Mucosa of gallbladder (tissue), 1 donor: Measurements from ENCODE around the gene MSH3. TPM values are rescaled to one million over a fixed set of nuclear protein-coding genes. Genes with fewer than 3 reads are reported as not detected.
"Not testable (repeated sequence)": the region's sequence is repeated elsewhere in the genome, so short reads cannot be mapped to it uniquely, and the experiment has no call there.

ENCODE experiments used
- DNase-seq: peaks from one replicate; pipeline ENCODE4 v3.0.0-alpha.2; 2020; ENCODE audit warnings: low spot score
- total RNA-seq: library from RNA; stranded (reverse); gene quantifications from one replicate; pipeline ENCODE4 v1.2.1, GENCODE V29; 2021
- donor health status: DM: no; HTN: no; CAD: no.

MSH3 gene
- total RNA-seq, 1 donor from 2014 or later: 16.1 TPM

- DNase-seq: no peak
These were observed 52.5 kb downstream of the MSH3 start for GRCh38 chr5:80706835-80707447.

GRCh38 chr5:80707645-80708044 lies 53.2 kb downstream of the MSH3 start:
- DNase-seq: no peak

- no peak for DNase-seq
These were observed 56.8 kb downstream of the MSH3 start for GRCh38 chr5:80711216-80711615.

- no peak for DNase-seq
These were observed 57.5 kb downstream of the MSH3 start for GRCh38 chr5:80711938-80712337.

GRCh38 chr5:80712919-80713318 lies 58.5 kb downstream of the MSH3 start:
- no peak for DNase-seq

GRCh38 chr5:80713631-80714030 lies 59.2 kb downstream of the MSH3 start:
- no peak for DNase-seq

- DNase-seq: no peak
These were observed 60.3 kb downstream of the MSH3 start for GRCh38 chr5:80714570-80715298.

GRCh38 chr5:80715887-80716286 lies 61.4 kb downstream of the MSH3 start:
- no peak for DNase-seq

- no peak for DNase-seq
These were observed 65.7 kb downstream of the MSH3 start for GRCh38 chr5:80720181-80720580.

- no peak for DNase-seq
These were observed 68.5 kb downstream of the MSH3 start for GRCh38 chr5:80722916-80723315.

GRCh38 chr5:80725446-80725845 lies 71.0 kb downstream of the MSH3 start:
- DNase-seq: no peak

GRCh38 chr5:80736730-80737129 lies 82.3 kb downstream of the MSH3 start:
- no peak for DNase-seq

- no peak for DNase-seq
These were observed 84.0 kb downstream of the MSH3 start for GRCh38 chr5:80738466-80738865.

GRCh38 chr5:80739057-80739456 lies 84.6 kb downstream of the MSH3 start:
- no peak for DNase-seq

- no peak for DNase-seq
These were observed 85.0 kb downstream of the MSH3 start for GRCh38 chr5:80739496-80739895.

GRCh38 chr5:80739898-80740297 lies 85.4 kb downstream of the MSH3 start:
- DNase-seq: no peak

- DNase-seq: not testable (repeated sequence)
These were observed 86.0 kb downstream of the MSH3 start for GRCh38 chr5:80740488-80740887.

- DNase-seq: no peak
These were observed 86.5 kb downstream of the MSH3 start for GRCh38 chr5:80740999-80741398.

GRCh38 chr5:80744149-80744548 lies 89.7 kb downstream of the MSH3 start:
- no peak for DNase-seq

- DNase-seq: no peak
These were observed 91.0 kb downstream of the MSH3 start for GRCh38 chr5:80745490-80745889.

GRCh38 chr5:80747922-80748321 lies 93.5 kb downstream of the MSH3 start:
- no peak for DNase-seq

- no peak for DNase-seq
These were observed 98.0 kb downstream of the MSH3 start for GRCh38 chr5:80752427-80752826.

- no peak for DNase-seq
These were observed 99.3 kb downstream of the MSH3 start for GRCh38 chr5:80753712-80754111.

- DNase-seq: no peak
These were observed 100.4 kb downstream of the MSH3 start for GRCh38 chr5:80754900-80755299.
